NCI-H69 (cell line): ENCODE data around the gene HBG2.

ENCODE experiments used
- DNase-seq: peaks from one replicate; lab custom pipeline; 2025; lab: John Stamatoyannopoulos, UW

Gene HBG2

GRCh38 chr11:5229356-5229755 lies 25.2 kb downstream of the HBG2 start:
- no peak for DNase-seq

- no peak for DNase-seq
These were observed 26.5 kb downstream of the HBG2 start for GRCh38 chr11:5228124-5228523.

GRCh38 chr11:5227681-5228080 lies 26.9 kb downstream of the HBG2 start:
- no peak for DNase-seq

- DNase-seq: no peak
These were observed 27.8 kb downstream of the HBG2 start, which contains the start of gene HBB for GRCh38 chr11:5226732-5227310. Gene HBB, minus strand, starts transcription at chr11:5227071. Its CDS starts 50 bp downstream, at chr11:5227021.

- no peak for DNase-seq
These were observed 29.1 kb downstream of the HBG2 start for GRCh38 chr11:5225480-5225871.

GRCh38 chr11:5224538-5225479 lies 29.8 kb downstream of the HBG2 start:
- DNase-seq: no peak

- DNase-seq: no peak
These were observed 30.9 kb downstream of the HBG2 start for GRCh38 chr11:5223686-5224085.

GRCh38 chr11:5223146-5223545 lies 31.4 kb downstream of the HBG2 start:
- no peak for DNase-seq

GRCh38 chr11:5210376-5210885 lies 44.1 kb downstream of the HBG2 start:
- no peak for DNase-seq

- peak; percentile 38 for DNase-seq
These were observed 49.8 kb downstream of the HBG2 start for GRCh38 chr11:5204787-5205186.

GRCh38 chr11:5203366-5203765 lies 51.2 kb downstream of the HBG2 start:
- no peak for DNase-seq
